ENCODE measurements around the gene HMOX2.

- TF ChIP-seq CTCF (conservative IDR thresholded peaks at IDR 0.05 in 1 of 2, IDR thresholded peaks at IDR 0.05 in 1 of 2; ENCODE audit: extremely low read depth in 1 of 2, insufficient read depth in 1 of 2, low read depth in 1 of 2, low read length in 2 of 2) = no peak
- TF ChIP-seq EZH2 (IDR thresholded peaks at IDR 0.05; ENCODE audit: borderline replicate concordance, low read length) = no peak
Observed at GRCh38 chr16:4510747-4511426, 34.7 kb downstream of the HMOX2 start.

All from mammary epithelial cell (primary cell).